ENCODE measurements around the gene HEPACAM2. TPM values are rescaled to one million over a fixed set of nuclear protein-coding genes. Genes with fewer than 3 reads are reported as not detected.
A peak's percentile ranks its signal among the peaks of the same experiment; 100 is the strongest.

Gene HEPACAM2
- total and polyA plus RNA-seq, 2 of the 8 experiments (the other 6 are each of a cell fraction or from before 2014, with no cell fraction given) = not detected

DNA sequence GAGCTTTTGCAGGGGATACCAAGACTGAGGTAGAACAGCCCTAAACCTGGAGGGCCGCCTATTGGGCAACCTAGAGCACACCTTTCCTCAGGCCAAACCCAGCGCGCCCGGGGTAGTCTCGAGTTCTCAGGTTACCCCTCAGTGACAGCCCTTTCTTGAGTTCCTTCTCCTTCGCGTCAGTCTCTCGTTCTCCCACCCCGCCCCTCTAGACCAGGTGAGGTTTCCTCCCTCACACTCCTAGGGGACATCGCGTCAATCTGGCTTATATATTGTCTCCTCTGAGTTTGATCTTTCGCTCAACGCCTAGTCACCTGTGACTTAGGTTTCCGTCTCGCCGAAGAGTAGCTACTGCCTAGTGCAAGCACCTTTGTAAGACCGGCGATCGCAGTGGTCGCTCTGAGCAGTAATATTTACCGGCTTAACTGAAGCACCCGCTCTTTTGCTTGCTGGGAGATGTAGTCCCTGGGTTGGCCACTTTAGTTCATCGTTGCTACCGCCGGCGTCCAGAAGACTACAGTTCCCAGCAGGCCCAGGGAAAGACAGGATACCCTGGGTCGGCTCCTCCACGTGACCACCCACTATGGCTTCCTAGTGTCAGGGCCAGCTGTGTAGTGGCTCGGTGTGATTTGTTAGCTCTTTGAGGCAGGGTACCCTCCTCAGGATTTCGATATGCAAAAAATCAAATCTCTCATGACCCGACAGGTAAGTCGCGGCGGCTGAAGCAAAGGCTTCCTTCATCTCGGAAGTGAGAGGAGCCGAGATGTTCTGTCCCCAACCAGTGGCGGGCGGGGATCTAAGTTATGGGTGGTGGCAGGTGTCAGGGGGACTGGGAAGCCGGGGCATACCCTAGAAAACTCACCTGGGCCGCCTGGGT lies 5.8 kb upstream of the HEPACAM2 start, which contains the start of gene VPS50 (continued):
- TF ChIP-seq ASH2L (IDR thresholded peaks at IDR 0.05; ENCODE audit: low read length) (peak; percentile 78), EZH2 (IDR thresholded peaks at IDR 0.05; ENCODE audit: low read depth, low read length, severe bottlenecking) (no peak), CBX5 (IDR thresholded peaks at IDR 0.05; ENCODE audit: low read depth, low read length) (no peak), MAFK (IDR thresholded peaks at IDR 0.05; ENCODE audit: low read depth, low read length) (no peak), JUND (IDR thresholded peaks at IDR 0.05; ENCODE audit: low read length) (no peak), GABPA (IDR thresholded peaks at IDR 0.05; ENCODE audit: borderline replicate concordance, insufficient read depth, low read length) (no peak), KDM5A (IDR thresholded peaks at IDR 0.05; ENCODE audit: low read length) (peak; percentile 99), CTBP2 (IDR thresholded peaks at IDR 0.05; ENCODE audit: borderline replicate concordance, insufficient read depth, insufficient read length, low read length) (peak; percentile 60), SAP30 (IDR thresholded peaks at IDR 0.05; ENCODE audit: insufficient read depth, insufficient replicate concordance, low read length) (peak; percentile 99), BACH1 (IDR thresholded peaks at IDR 0.05; ENCODE audit: low read length) (no peak), POU5F1 (IDR thresholded peaks at IDR 0.05; ENCODE audit: low read depth, low read length) (no peak), POLR2A (IDR thresholded peaks at IDR 0.05; ENCODE audit: control extremely low read depth in 1 of 2, low read depth in 2 of 2, low read length in 2 of 2) (peak in 1 of 2 experiments; percentile 36; a peak in 2 of 3 replicates), RNF2 (IDR thresholded peaks at IDR 0.05; ENCODE audit: borderline replicate concordance, low read depth, low read length, missing control alignments, poor library complexity, severe bottlenecking) (no peak), NANOG (IDR thresholded peaks at IDR 0.05; ENCODE audit: insufficient read depth, low read depth, low read length, poor library complexity, severe bottlenecking) (no peak), CBX8 (IDR thresholded peaks at IDR 0.05; ENCODE audit: borderline replicate concordance, low read depth, low read length) (no peak), SP1 (IDR thresholded peaks at IDR 0.05; ENCODE audit: low read depth, low read length) (no peak)
- TF ChIP-seq, protein P1, sequence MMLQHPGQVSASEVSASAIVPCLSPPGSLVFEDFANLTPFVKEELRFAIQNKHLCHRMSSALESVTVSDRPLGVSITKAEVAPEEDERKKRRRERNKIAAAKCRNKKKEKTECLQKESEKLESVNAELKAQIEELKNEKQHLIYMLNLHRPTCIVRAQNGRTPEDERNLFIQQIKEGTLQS (IDR thresholded peaks at IDR 0.05; ENCODE audit: insufficient read depth, low read depth, low read length) = peak; percentile 96
- TF ChIP-seq, protein P2, sequence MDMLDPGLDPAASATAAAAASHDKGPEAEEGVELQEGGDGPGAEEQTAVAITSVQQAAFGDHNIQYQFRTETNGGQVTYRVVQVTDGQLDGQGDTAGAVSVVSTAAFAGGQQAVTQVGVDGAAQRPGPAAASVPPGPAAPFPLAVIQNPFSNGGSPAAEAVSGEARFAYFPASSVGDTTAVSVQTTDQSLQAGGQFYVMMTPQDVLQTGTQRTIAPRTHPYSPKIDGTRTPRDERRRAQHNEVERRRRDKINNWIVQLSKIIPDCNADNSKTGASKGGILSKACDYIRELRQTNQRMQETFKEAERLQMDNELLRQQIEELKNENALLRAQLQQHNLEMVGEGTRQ (IDR thresholded peaks at IDR 0.05; ENCODE audit: low read length) = peak; percentile 98
- TF ChIP-seq, protein P3, sequence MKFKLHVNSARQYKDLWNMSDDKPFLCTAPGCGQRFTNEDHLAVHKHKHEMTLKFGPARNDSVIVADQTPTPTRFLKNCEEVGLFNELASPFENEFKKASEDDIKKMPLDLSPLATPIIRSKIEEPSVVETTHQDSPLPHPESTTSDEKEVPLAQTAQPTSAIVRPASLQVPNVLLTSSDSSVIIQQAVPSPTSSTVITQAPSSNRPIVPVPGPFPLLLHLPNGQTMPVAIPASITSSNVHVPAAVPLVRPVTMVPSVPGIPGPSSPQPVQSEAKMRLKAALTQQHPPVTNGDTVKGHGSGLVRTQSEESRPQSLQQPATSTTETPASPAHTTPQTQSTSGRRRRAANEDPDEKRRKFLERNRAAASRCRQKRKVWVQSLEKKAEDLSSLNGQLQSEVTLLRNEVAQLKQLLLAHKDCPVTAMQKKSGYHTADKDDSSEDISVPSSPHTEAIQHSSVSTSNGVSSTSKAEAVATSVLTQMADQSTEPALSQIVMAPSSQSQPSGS (IDR thresholded peaks at IDR 0.05; ENCODE audit: low read length) = 0 out of 2 replicates have a peak, but pooled peaks have one; percentile 15
